GM13976 (cell line): ENCODE results near the gene GALNT2.

Source experiments
- DNase-seq: peaks from one replicate; pipeline ENCODE4 v3.0.0; 2012; ENCODE audit warnings: low spot score
- CTCF ChIP-seq: IDR thresholded peaks from 2 replicates; pipeline ENCODE4 v1.5.1; 2012; ENCODE audit warnings: borderline replicate concordance, mild to moderate bottlenecking; ENCODE audit not compliant: insufficient read depth; ENCODE audit errors: extremely low read depth, missing control alignments, control extremely low read depth
- in situ Hi-C: fragments of 300-500 bp; cut with MboI; formaldehyde crosslinking; loops from one replicate; pipeline ENCODE4 v1.12.0; 2022; ENCODE audit warnings: low sequenced_read_pairs, mixed read lengths, inconsistent platforms; ENCODE audit not compliant: unreplicated experiment

GALNT2 gene

GRCh38 chr1:230028602-230029223 is 38.3 kb upstream of the GALNT2 start:
- TF ChIP-seq CTCF, result no peak
- no peak for DNase-seq
- in situ Hi-C loops, result no loop called here

- TF ChIP-seq CTCF, result no peak
- in situ Hi-C loops, result no loop called here
- no peak for DNase-seq
These were observed 37.6 kb upstream of the GALNT2 start for GRCh38 chr1:230029244-230029941.

GRCh38 chr1:230030122-230030821 is 36.8 kb upstream of the GALNT2 start:
- DNase-seq, result no peak
- in situ Hi-C loops, result no loop called here
- TF ChIP-seq CTCF, result no peak

- TF ChIP-seq CTCF, result no peak
- DNase-seq, result no peak
- in situ Hi-C loops, result no loop called here
These were observed 35.9 kb upstream of the GALNT2 start for GRCh38 chr1:230031131-230031530.

GRCh38 chr1:230032516-230033281 is 34.3 kb upstream of the GALNT2 start:
- DNase-seq, result no peak
- TF ChIP-seq CTCF, result no peak
- in situ Hi-C loops, result no loop called here

- in situ Hi-C loops, result no loop called here
- TF ChIP-seq CTCF, result no peak
- no peak for DNase-seq
These were observed 29.8 kb upstream of the GALNT2 start for GRCh38 chr1:230037261-230037660.
